Measurements from ENCODE around the gene LMTK3. TPM values are rescaled to one million over a fixed set of nuclear protein-coding genes. Genes with fewer than 3 reads are reported as not detected.

The LMTK3 gene
- total and polyA plus RNA-seq, 2 experiments from 2014 or later: 1.6 to 11.8 TPM

DNA sequence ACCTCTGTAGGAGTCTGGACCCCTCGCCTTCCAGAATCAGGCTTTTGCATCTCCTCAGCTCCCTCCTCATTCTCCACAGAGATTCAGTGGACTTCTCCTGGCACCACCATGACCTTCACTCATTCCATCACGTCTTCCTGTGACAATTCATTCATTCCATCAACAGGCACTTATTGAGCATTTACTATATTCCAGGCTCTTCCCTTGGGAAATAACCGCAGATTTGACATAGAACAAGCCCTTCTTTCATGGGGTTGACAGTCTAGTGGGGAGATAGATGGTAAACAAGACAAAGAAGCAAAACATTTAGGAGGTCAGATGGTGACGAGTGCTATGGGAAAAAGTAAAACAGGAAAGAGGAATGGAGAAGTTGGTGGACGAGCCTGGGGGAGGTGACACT lies 37.7 kb upstream of the LMTK3 start:
- H3K9me2 ChIP-seq (ENCODE audit: insufficient read depth): peaks cover 7% of the 10 kb centered on the region
- H3K36me3 Mint-ChIP-seq (ENCODE audit: low read depth): no peaks in the 10 kb centered on the region
- peaks cover 16% of the 10 kb centered on the region for H3K4me1 ChIP-seq (ENCODE audit: insufficient read depth)
- H3K4me3 Mint-ChIP-seq: no peak overlapping the region
- H3K27ac Mint-ChIP-seq: no peak overlapping the region
- H3K27ac ChIP-seq (ENCODE audit: low read depth): no peak overlapping the region
- no peaks in the 10 kb centered on the region for H3K27me3 ChIP-seq (ENCODE audit: insufficient read depth)
- DNase-seq (ENCODE audit: low spot score): no peak
- no peaks in the 10 kb centered on the region for H3K36me3 ChIP-seq (ENCODE audit: insufficient read depth)
- H3K4me1 Mint-ChIP-seq: peaks cover 13% of the 10 kb centered on the region
- H3F3A ChIP-seq (replicated peaks; ENCODE audit: low read depth): 0 out of 2 replicates have a peak, but pooled peaks cover 6% of the 10 kb centered on the region
- H4K20me1 ChIP-seq (replicated peaks; ENCODE audit: insufficient read depth): no peaks in the 10 kb centered on the region
- no peak overlapping the region for H3K4me3 ChIP-seq
- no peak overlapping the region for H2AFZ ChIP-seq
- no peaks in the 10 kb centered on the region for H3K79me2 ChIP-seq (replicated peaks; ENCODE audit: insufficient read depth)
- peaks cover 11% of the 10 kb centered on the region for H3K27me3 Mint-ChIP-seq (ENCODE audit: insufficient read depth, low read depth, poor library complexity)
- TF ChIP-seq, protein P1, sequence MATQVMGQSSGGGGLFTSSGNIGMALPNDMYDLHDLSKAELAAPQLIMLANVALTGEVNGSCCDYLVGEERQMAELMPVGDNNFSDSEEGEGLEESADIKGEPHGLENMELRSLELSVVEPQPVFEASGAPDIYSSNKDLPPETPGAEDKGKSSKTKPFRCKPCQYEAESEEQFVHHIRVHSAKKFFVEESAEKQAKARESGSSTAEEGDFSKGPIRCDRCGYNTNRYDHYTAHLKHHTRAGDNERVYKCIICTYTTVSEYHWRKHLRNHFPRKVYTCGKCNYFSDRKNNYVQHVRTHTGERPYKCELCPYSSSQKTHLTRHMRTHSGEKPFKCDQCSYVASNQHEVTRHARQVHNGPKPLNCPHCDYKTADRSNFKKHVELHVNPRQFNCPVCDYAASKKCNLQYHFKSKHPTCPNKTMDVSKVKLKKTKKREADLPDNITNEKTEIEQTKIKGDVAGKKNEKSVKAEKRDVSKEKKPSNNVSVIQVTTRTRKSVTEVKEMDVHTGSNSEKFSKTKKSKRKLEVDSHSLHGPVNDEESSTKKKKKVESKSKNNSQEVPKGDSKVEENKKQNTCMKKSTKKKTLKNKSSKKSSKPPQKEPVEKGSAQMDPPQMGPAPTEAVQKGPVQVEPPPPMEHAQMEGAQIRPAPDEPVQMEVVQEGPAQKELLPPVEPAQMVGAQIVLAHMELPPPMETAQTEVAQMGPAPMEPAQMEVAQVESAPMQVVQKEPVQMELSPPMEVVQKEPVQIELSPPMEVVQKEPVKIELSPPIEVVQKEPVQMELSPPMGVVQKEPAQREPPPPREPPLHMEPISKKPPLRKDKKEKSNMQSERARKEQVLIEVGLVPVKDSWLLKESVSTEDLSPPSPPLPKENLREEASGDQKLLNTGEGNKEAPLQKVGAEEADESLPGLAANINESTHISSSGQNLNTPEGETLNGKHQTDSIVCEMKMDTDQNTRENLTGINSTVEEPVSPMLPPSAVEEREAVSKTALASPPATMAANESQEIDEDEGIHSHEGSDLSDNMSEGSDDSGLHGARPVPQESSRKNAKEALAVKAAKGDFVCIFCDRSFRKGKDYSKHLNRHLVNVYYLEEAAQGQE (IDR thresholded peaks at IDR 0.05; ENCODE audit: unreplicated experiment): no peak
- TF ChIP-seq, protein P2, sequence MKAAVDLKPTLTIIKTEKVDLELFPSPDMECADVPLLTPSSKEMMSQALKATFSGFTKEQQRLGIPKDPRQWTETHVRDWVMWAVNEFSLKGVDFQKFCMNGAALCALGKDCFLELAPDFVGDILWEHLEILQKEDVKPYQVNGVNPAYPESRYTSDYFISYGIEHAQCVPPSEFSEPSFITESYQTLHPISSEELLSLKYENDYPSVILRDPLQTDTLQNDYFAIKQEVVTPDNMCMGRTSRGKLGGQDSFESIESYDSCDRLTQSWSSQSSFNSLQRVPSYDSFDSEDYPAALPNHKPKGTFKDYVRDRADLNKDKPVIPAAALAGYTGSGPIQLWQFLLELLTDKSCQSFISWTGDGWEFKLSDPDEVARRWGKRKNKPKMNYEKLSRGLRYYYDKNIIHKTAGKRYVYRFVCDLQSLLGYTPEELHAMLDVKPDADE (IDR thresholded peaks at IDR 0.05): no peak
- TF ChIP-seq ZNF114 (CRISPR knock-in tag; IDR thresholded peaks at IDR 0.05) (no peak), POLR2AphosphoS5 (IDR thresholded peaks at IDR 0.05; ENCODE audit: low read depth) (no peak), ZNF462 (CRISPR knock-in tag; IDR thresholded peaks at IDR 0.05) (no peak), EZH2 (IDR thresholded peaks at IDR 0.05; ENCODE audit: low read depth, unreplicated experiment) (no peak), CREB1 (CRISPR knock-in tag; IDR thresholded peaks at IDR 0.05; ENCODE audit: low read depth) (no peak), EZH2phosphoT487 (IDR thresholded peaks at IDR 0.05; ENCODE audit: unreplicated experiment) (no peak), ZNF331 (CRISPR knock-in tag; IDR thresholded peaks at IDR 0.05; ENCODE audit: low read depth) (no peak), JUNB (IDR thresholded peaks at IDR 0.05; ENCODE audit: unreplicated experiment) (no peak), NANOG (IDR thresholded peaks at IDR 0.05; ENCODE audit: borderline replicate concordance) (no peak), STAT1 (IDR thresholded peaks at IDR 0.05; ENCODE audit: unreplicated experiment) (no peak)
- TF ChIP-seq, protein P3, sequence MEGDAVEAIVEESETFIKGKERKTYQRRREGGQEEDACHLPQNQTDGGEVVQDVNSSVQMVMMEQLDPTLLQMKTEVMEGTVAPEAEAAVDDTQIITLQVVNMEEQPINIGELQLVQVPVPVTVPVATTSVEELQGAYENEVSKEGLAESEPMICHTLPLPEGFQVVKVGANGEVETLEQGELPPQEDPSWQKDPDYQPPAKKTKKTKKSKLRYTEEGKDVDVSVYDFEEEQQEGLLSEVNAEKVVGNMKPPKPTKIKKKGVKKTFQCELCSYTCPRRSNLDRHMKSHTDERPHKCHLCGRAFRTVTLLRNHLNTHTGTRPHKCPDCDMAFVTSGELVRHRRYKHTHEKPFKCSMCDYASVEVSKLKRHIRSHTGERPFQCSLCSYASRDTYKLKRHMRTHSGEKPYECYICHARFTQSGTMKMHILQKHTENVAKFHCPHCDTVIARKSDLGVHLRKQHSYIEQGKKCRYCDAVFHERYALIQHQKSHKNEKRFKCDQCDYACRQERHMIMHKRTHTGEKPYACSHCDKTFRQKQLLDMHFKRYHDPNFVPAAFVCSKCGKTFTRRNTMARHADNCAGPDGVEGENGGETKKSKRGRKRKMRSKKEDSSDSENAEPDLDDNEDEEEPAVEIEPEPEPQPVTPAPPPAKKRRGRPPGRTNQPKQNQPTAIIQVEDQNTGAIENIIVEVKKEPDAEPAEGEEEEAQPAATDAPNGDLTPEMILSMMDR (conservative IDR thresholded peaks at IDR 0.05; ENCODE audit: low read depth in 2 of 2): no peak
- no peak for ATAC-seq
- no peaks in the 10 kb centered on the region for H3K9me3 Mint-ChIP-seq
- no peak overlapping the region for H3K4me2 ChIP-seq

All from GM23338 (cell line).